Tongue (tissue), 2 donors: Measurements from ENCODE around the gene ACE2. TPM values are rescaled to one million over a fixed set of nuclear protein-coding genes. Genes with fewer than 3 reads are reported as not detected.

ENCODE experiments used
- DNase-seq: peaks from one replicate; pipeline ENCODE4 v3.0.0-alpha.2; 2015
- total RNA-seq: library from RNA; depleted of rRNA; stranded (reverse); fragments of >200 nt; gene quantifications from one replicate; pipeline ENCODE4 v1.2.3, GENCODE V29; 2014

Gene ACE2
- total RNA-seq, 1 donor from 2014 or later, result 0.51 TPM

DNA sequence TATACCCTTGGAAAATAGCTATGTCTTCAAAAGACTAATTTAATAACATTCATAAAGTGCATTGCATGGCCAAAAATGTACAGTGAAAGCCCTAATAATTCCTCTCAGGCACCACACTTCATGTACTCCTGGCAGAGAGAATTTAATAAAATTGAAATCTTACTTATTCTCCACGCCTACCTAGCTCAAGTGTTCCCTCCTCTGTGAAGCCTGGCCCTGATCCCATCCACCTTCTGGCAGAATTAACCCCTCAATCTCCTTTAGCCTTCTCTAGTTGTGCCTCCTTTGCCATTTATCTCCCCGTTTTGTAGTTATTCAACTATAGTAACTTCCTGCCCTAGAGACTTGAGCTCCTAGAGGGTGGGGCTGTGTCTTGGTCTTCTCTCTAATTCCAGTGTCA, 26.7 kb downstream of the ACE2 start:
- DNase-seq, result no peak

DNA sequence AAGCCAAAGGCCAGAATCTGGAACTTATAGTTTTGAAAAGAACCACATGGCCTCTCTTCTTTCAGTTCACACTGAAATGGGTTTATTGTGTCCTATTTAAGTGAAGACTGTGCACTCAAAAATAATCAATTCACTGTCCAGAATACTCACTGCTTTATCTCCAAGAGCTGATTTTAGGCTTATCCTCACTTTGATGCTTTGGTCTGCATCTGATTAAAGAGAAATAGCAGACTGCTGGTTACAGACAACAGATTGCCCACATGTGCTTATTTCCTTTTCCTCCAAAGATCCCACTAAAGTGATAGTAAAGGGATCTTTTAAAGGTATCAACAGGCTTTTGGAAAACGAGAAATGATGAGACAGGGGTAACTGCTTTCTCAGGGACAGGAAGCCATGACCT, 30.6 kb downstream of the ACE2 start:
- DNase-seq, result peak; percentile 3

DNA sequence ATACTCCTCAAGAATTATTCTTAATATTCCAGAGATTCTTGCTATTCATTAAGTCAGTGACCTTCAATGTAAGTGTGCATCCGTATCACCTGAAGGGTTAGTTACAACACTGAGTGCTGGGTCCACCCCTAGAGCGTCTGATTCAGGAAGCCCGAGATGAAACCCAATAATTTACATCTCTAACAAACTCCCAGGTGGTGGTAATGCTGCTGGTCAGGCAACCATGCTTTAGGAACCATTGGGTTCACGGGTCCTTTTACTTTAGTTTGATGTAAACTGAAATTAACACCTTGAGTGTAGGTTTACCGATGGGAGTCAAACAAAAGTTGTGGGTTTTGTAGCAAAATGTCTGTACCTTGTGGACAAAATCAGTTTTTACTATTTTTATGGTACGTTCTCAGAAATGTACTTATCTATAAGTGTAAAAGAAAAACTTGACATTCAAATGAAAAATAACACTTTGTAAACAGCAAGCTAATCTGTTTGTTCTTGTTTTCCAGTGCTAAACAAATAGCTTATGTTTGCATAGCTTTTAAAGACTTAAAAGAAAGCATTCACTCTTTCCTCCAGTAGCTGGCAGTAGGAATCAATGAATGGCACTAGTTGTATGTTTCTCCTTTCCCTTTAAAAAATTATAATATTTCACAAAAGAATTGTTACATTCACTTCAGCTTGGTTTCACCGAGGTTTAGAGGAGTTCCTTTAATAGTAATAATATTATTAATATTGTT, 32.7 kb downstream of the ACE2 start:
- peak; percentile 2 for DNase-seq

DNA sequence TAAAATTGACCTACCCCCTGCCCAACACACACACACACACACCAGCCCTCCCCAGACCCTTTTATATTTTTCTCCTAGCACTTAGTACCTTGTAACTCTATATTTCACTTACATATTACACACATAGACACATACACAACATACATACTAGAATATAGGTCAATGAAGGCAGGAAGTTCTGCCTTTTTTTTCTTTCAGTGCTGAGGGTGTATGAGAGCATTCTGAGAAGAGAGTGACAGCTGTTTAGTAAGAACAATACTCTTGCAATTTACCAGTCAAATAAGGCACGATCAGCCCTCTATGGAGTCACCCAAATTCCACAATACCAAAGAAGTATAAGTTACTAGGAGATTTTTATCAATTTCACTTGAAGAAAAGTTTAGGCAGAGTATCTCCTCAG, 33.5 kb downstream of the ACE2 start:
- no peak for DNase-seq

DNA sequence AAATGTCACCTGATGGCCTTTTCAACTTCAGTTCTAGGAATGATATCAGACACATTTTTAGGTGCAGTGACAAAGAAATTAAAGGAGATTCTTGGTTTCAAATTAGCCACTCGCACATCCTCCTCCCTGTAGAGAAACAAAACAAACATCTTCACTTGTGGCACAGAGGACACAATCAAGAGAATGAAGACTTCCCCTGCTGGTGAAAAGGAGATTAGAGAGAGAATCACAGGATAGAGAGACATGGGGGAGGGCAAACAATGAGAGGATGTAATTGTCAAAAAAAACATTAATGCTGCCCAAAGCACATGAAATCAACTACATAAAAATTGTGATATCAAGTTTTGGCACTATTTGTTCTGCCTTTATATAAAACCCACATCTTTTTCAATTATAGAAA, 34.5 kb downstream of the ACE2 start:
- DNase-seq, result no peak

DNA sequence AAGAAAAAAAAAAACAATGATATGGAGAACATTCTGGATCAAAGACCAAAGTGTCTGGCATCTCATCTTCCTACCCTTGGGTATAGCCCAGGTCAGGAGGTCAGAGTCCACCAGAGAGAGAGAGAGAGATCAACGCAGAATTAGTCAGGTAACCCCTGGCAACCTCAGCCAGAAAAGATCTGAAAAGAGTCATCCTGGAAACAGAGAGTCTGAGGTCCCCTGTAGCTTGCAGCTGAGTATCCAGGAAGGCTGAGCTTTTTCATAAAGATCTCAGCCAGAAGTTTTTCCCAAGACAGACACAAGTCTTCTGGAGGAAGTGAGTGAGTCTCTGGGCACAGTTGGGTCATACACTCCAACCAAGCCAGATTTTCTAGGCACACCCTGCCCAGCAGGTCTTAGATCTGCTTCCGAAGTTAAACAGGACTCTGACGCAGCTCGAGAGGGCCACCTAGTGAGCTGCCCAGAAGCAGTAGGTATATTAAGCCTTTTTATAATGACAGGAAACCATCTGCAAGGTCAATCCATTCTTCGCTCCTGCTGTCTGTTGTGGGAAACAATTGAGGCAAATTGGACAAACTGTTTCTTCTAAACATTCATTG, 35.7 kb downstream of the ACE2 start:
- DNase-seq, result peak; percentile 60

DNA sequence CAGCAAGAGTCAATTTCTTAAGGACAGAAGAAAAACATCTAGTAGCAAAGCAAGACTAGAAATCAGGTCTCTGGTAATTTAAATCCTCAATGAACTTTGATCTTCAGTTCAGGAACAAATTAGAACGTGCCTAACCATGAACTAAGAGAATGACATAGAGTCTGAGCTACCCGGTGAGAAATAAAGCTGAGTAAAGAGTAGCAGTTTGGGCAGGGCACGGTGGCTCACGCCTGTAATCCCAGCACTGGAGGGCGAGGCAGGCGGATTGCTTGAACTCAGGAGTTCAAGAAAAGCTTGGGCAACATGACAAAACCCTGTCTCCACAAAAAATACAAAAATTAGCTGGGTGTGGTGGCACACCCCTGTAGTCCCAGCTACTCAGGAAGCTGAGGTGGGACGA, 37.7 kb downstream of the ACE2 start:
- no peak for DNase-seq

DNA sequence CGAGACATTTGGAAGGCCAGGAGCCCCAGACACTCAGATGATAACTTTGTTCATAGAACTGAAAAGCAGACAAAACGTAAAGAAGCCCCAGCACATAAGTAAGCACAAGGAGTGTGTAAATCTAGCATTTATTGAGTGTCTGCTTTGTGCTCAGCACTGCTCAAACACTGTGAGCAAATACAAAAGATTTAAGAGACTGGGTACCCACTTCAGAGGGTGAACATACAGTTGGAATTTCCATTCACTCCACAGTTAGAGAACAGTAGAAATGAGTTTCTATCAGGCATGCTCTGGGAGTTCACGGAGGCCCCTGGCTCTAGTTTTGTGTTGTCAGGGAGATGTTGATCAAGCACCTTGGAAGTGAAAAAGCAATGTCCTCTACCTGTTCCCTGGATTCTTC, 39.8 kb downstream of the ACE2 start:
- DNase-seq, result no peak

DNA sequence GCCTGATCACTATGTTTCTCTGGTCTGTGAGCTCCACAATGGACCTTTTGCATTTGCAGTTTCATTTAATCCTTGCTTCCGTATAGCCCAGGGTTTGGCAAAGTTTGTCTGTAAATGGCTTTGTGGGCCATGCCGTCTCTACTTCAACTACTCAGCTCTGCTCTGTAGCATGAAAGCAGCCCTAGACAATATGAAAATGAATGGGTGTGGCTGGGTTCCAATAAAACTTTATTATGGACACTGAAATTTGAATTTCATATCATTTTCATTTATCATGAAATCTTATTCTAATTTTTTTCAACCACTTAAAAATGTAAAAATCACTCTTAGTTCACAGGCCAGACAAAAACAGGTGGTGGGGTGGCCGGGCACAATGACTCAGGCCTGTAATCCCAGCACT, 41.5 kb downstream of the ACE2 start:
- no peak for DNase-seq

DNA sequence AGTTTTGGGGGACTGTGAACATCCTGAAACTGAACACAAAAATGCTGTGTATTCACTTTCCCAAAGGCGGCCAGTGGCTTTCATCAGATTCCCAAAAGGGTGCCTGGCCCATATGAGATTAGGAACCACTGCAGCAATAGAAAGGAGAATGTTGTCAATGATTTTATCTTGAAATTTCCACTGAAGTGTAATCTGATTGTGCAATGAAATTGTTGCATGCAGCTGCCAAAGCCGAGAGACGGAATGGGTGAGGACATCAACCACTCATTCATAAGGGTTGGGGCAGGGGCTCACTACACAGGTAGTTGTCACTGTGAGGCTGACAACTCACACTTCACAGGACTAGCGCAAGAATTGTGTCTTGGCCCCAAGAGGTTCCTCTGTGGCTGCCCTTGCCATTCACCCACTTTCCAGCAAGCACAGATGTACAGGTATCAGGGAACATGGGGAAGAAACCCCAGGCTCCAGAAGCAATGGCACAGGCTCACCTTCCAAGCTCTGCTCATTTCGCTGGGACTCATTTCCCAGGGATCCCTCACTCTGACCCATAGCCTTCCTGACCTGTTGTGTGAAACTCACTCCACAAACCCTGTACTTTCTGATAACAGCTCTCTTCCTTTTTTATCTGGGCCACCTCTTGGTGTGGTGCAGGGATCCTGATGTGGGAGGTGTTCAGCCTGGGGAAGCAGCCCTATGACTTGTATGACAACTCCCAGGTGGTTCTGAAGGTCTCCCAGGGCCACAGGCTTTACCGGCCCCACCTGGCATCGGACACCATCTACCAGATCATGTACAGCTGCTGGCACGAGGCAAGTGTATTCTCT, 51.4 kb downstream of the ACE2 start:
- no peak for DNase-seq

DNA sequence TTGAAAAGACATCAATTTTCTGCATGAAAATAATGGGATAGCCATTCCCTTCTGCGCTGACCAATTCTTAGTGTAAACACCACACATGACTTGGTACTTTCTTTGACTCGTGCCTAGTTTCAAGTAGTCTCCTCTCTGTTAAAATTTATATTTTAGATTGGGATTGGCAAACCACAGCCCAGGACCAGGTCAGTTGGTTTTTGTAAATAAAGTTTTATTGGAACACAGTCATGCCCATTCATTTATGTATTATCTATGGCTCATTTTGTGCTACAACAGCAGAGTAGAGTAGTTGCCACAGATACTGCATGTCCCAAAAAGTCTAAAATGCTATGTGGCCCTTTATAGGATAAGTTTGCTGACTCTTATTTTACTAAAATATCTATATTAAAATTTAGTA, 53.4 kb downstream of the ACE2 start:
- no peak for DNase-seq

DNA sequence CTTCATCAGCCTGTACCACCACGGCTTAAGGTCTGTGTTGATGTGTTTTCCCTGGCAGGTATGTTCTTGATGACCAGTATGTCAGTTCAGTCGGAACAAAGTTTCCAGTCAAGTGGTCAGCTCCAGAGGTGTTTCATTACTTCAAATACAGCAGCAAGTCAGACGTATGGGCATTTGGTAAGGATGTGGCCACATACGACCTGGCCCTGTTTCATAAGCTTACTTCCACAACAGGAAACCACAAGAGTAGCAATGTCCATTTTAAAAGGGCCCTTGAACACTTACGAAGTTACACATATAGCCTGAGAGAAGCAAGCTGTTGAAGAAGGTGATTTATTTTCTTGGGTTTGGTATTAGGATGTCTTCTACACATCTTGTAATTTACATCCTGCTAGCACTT, 54.0 kb downstream of the ACE2 start:
- DNase-seq, result no peak

DNA sequence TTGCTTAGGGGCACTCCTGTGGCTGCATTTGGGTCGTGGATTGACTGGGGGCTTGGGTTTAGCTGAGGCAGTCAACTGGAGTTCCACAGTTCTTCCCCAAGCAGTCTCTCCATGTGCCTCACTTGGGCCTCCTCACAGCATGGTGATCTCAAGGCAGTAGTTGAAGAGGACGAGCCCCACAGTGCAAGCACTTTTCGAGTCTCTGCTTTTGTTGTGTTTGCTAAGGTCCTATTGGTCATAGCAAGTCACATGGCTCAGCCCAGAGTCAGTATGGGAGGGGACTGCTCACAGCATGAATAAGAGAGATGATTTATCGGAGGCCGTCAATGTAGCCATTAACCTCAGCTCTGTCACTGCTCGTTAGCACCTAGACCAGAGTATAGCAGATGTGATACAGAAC, 70.4 kb downstream of the ACE2 start:
- no peak for DNase-seq

DNA sequence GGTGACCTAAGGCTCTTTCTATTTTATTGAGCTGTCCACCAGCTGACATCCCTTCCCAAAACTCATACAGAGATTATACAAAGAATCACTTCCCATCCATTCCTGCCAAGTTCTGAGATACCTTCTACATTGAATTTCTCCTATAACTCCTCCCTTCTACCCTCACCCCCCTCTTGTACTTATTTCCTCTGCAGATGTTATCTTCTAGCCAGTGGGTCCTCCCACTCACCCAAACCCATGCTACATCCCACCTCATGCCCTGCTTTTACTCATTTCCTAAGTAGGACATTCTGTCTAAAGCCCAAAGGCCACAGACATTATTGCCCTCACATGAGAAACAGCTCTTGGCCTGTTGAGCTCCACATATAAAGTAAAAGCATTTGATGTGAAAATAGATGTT, 71.6 kb downstream of the ACE2 start:
- DNase-seq, result no peak

DNA sequence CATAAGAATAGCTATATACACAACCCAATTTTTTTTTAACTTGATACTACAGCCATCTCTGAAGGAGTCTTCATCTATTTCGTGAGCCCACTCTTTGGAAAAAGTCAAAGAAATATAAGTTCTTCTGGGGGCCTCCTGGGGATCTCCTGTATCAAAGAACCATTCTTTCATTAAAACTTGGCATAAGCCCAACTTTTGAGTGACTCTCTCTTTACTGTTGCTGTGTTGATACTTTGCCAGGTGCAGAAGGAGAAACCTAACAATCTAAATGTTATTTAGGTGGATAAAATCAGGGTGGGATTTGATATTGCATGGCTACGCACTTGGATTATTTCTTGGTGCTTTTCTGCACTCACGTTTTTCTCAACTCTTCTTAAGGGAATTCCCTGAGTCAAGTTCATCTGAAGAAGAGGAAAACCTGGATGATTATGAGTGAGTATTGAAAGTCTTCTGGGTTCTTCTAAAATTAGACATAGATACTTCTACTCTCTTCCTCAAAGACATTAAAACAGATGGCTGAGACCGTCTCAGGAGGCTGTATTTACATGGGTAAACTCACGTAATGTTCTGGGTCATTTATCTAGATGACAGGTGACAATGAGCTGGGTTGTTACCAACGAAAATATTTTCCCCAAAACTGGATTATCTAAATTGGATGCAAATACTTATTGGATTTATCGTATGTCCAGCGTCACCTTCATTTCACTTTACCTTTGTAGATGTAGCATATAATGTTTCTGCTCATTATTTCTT, 74.9 kb downstream of the ACE2 start:
- DNase-seq, result no peak

DNA sequence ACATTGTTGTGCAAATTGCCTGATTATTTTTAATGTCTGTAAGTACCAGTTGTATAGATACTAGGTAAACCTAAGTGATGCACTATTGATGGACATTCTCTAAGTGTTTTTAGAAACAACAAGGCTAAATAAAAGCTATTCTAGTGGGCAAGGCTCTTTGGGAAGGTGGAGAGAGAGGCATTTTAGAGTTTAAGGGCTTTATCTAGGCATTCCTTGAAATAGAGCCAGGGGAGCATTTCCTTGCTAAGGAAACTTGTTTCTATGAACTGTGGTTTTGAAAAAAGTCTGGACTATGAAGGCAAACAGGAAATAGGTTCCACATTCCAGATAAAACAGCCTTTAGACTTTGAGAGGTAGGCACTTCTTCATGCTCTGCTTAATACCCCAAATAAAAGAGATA, 76.3 kb downstream of the ACE2 start:
- peak; percentile 10 for DNase-seq

DNA sequence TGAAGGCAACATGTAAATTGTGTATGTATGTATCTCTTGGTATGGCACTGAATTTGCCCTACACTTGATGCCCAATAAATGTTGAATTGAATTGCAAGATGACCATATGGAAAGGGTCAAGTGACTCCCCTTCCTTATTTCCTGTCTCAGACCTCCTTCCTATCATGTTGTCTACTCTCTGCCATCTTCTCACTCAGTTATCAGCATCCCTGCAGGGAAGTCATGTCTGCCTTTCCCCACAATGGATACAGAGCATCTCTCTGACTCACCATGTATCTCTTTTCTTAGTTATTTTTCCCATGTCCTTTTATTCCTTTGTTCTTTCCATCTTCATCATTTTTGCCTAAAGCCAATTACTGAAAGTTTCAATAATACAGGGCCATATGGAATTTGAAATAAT, 77.7 kb downstream of the ACE2 start:
- DNase-seq, result no peak

DNA sequence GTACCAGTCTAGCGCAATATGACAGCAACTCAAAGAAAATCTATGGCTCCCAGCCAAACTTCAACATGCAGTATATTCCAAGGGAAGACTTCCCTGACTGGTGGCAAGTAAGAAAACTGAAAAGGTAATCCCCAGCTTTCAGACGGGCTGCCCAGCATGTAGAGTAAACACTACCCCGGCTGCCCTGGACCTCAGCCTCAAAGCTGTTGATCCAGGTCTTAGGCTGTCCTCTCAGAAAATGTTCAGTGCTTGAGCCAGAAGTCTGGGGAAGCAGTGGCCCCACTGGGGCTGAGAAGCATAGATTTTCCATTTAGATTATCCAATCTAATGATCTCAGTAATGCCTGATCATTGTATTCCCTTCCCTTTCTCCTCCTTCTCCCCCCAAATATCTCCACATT, 78.3 kb downstream of the ACE2 start:
- no peak for DNase-seq

DNA sequence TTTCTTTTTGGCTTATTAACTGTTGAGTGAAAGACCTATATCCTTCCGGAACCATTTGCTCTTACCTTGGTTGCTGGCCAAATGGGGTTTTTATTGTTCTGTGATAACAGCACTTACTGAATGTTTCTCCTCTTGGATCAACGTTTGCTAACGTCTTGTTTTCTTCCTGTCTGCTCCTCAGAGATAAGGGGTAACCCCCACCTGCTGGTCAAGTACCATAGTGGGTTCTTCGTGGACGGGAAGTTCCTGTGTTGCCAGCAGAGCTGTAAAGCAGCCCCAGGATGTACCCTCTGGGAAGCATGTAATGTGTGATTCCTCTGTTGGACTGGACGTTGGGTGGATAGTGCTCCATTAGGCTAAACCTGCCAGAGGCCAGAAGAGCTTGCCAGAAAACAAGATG, 84.8 kb downstream of the ACE2 start:
- no peak for DNase-seq

DNA sequence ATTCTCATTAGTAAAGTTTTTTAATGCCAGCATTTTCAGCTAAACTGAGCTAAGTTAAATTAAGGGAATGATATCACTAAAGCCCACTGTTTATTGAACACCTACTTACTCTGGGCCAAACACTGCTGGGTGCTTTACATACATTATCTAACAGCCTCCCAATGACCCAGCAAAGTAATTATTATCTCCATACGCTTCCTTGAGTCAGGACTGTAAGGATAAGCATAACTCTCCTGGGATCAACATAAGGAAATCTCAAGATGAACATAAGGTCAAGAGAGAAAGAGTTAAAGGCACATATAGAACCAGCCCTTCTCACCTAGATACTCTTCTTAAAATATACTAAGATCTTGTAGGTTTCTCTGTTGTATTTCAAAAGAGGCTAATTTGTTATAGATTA, 86.5 kb downstream of the ACE2 start:
- no peak for DNase-seq

DNA sequence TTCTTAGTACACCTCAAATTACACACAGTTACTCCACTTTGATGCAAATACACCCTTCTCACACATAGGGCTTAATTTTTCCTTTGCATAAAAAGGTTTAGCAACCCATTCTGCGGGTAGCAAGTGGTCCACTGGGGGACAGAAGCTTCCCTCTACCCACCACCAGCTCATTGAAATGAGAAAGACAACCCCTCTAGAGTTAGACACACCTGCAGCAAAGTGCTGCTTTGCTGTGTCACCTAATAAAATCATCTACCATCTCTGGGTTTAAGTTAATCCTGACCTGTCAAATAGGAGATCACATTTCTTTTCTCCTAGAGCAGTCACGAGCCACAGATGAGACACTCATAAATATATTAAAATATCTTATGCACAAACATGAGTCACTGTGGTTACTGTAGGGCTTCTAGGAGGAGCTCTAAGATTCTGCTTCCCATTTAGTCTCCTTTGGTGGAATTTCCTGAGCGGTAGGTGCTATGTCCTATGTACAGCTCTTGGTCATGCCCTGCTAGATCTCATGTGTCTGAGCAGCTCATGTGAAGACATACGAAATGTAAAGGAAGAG, 88.3 kb downstream of the ACE2 start:
- DNase-seq, result no peak

DNA sequence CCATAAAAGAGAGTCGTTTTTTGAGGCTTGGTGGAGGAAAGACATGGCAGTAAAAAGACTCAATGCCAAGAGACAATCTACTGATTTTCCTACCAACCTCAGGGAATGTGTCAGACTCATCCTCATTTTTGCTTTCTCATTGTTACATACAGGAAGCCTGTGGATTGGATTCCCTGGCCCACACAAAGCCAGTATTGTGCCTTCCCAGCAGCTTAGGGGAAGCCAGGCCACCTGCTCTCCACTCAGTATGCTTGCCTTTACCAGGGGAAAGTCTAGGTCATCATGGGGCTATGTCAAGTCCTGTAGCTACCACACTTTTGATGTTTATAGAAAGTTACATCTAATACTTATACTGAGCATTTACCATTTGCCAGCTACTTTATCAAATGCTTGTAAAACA, 89.2 kb downstream of the ACE2 start:
- DNase-seq, result no peak
